ACC112 (cell line): ENCODE data around the gene TXNDC16.
A peak's percentile ranks its signal among the peaks of the same experiment; 100 is the strongest.

Source experiments
- H2AFZ ChIP-seq: fragments of 200-600 bp; sonication (generic); one replicate; pipeline ENCODE4 v1.6.0; 2017; ENCODE audit warnings: antibody characterized with exemption, low read length; ENCODE audit not compliant: unreplicated experiment
- H3K27ac ChIP-seq: fragments of 200-600 bp; sonication (generic); 2 replicates; pipeline ENCODE4 v1.5.1; 2014; ENCODE audit warnings: low read depth, mild to moderate bottlenecking, antibody characterized with exemption, low read length, moderate library complexity
- H3K27me3 ChIP-seq: fragments of 200-600 bp; sonication (generic); 2 replicates; pipeline ENCODE4 v1.6.1; 2014; ENCODE audit warnings: mild to moderate bottlenecking, antibody characterized with exemption, low read length, moderate library complexity, mixed read lengths; ENCODE audit not compliant: insufficient read depth
- H3K36me3 ChIP-seq: fragments of 200-600 bp; sonication (generic); 2 replicates; pipeline ENCODE4 v1.6.1; 2016; ENCODE audit warnings: mild to moderate bottlenecking, antibody characterized with exemption, low read length, moderate library complexity, mixed read lengths; ENCODE audit not compliant: insufficient read depth
- H3K4me1 ChIP-seq: fragments of 200-600 bp; sonication (generic); one replicate; pipeline ENCODE4 v1.6.1; 2016; ENCODE audit warnings: low read length, mixed read lengths; ENCODE audit not compliant: insufficient read depth, unreplicated experiment, control insufficient read depth
- H3K4me3 ChIP-seq: fragments of 200-600 bp; sonication (generic); 2 replicates; pipeline ENCODE4 v1.5.1; 2014; ENCODE audit warnings: mild to moderate bottlenecking, low read depth, low read length
- H3K79me2 ChIP-seq: fragments of 200-600 bp; sonication (generic); one replicate; pipeline ENCODE4 v1.6.0; 2016; ENCODE audit warnings: low read length; ENCODE audit not compliant: control insufficient read depth, unreplicated experiment, insufficient read depth

TXNDC16 gene

GRCh38 chr14:52455291-52456088, 96.8 kb downstream of the TXNDC16 start:
- H3K27me3 ChIP-seq: no peaks in the 10 kb centered on the region
- peak overlapping the region; percentile 25; the same call in 1 of the 2 replicates for H3K4me3 ChIP-seq
- peaks cover 35% of the 10 kb centered on the region for H3K4me1 ChIP-seq
- no peaks in the 10 kb centered on the region for H3K79me2 ChIP-seq
- H3K27ac ChIP-seq: peak overlapping the region; percentile 97
- H2AFZ ChIP-seq: peak overlapping the region; percentile 48
- no peaks in the 10 kb centered on the region; the same call in 1 of the 2 replicates for H3K36me3 ChIP-seq

- no peaks in the 10 kb centered on the region for H3K36me3 ChIP-seq
- no peaks in the 10 kb centered on the region for H3K79me2 ChIP-seq
Measured at GRCh38 chr14:52447236-52447635, 105.1 kb downstream of the TXNDC16 start.

GRCh38 chr14:52446355-52446754, 106.0 kb downstream of the TXNDC16 start:
- H3K4me1 ChIP-seq: no peaks in the 10 kb centered on the region
- H3K36me3 ChIP-seq: no peaks in the 10 kb centered on the region
- no peaks in the 10 kb centered on the region for H3K79me2 ChIP-seq
- H3K27ac ChIP-seq: no peak overlapping the region
- H2AFZ ChIP-seq: no peak overlapping the region
- no peaks in the 10 kb centered on the region for H3K27me3 ChIP-seq
- H3K4me3 ChIP-seq: no peak overlapping the region

More at GRCh38 chr14:52447236-52447635, 105.1 kb downstream of the TXNDC16 start:
- Histone ChIP-seq H3K27me3 (no peaks in the 10 kb centered on the region), H2AFZ (no peak overlapping the region), H3K27ac (no peak overlapping the region), H3K4me3 (no peak overlapping the region), H3K4me1 (no peaks in the 10 kb centered on the region)

GRCh38 chr14:52443506-52443905, 108.8 kb downstream of the TXNDC16 start:
- H3K36me3 ChIP-seq: no peaks in the 10 kb centered on the region
- H3K79me2 ChIP-seq: no peaks in the 10 kb centered on the region
- no peak overlapping the region for H3K27ac ChIP-seq
- H3K4me3 ChIP-seq: no peak overlapping the region
- no peaks in the 10 kb centered on the region for H3K4me1 ChIP-seq
- H3K27me3 ChIP-seq: no peaks in the 10 kb centered on the region
- H2AFZ ChIP-seq: no peak overlapping the region

GRCh38 chr14:52442602-52443001, 109.7 kb downstream of the TXNDC16 start:
- Histone ChIP-seq H3K27me3 (no peaks in the 10 kb centered on the region), H3K27ac (no peak overlapping the region), H3K79me2 (no peaks in the 10 kb centered on the region), H2AFZ (no peak overlapping the region), H3K36me3 (no peaks in the 10 kb centered on the region), H3K4me1 (no peaks in the 10 kb centered on the region), H3K4me3 (no peak overlapping the region)

GRCh38 chr14:52442166-52442565, 110.1 kb downstream of the TXNDC16 start:
- H3K36me3 ChIP-seq: no peaks in the 10 kb centered on the region
- no peaks in the 10 kb centered on the region for H3K4me1 ChIP-seq

GRCh38 chr14:52439476-52439875, 112.8 kb downstream of the TXNDC16 start:
- H2AFZ ChIP-seq: no peak overlapping the region
- no peaks in the 10 kb centered on the region for H3K27me3 ChIP-seq
- no peak overlapping the region for H3K27ac ChIP-seq
- no peaks in the 10 kb centered on the region for H3K36me3 ChIP-seq
- H3K4me3 ChIP-seq: no peak overlapping the region
- H3K4me1 ChIP-seq: no peaks in the 10 kb centered on the region
- H3K79me2 ChIP-seq: no peaks in the 10 kb centered on the region

More at GRCh38 chr14:52442166-52442565, 110.1 kb downstream of the TXNDC16 start:
- Histone ChIP-seq H3K4me3 (no peak overlapping the region), H3K27ac (no peak overlapping the region), H3K27me3 (no peaks in the 10 kb centered on the region), H2AFZ (no peak overlapping the region), H3K79me2 (no peaks in the 10 kb centered on the region)

GRCh38 chr14:52434955-52435354, 117.3 kb downstream of the TXNDC16 start:
- Histone ChIP-seq H3K27me3 (no peaks in the 10 kb centered on the region), H3K36me3 (no peaks in the 10 kb centered on the region), H3K27ac (no peak overlapping the region), H3K4me3 (no peak overlapping the region), H2AFZ (no peak overlapping the region), H3K4me1 (no peaks in the 10 kb centered on the region), H3K79me2 (no peaks in the 10 kb centered on the region)

- H3K79me2 ChIP-seq: no peaks in the 10 kb centered on the region
- H3K27me3 ChIP-seq: no peaks in the 10 kb centered on the region
- no peak overlapping the region for H2AFZ ChIP-seq
- H3K4me3 ChIP-seq: no peak overlapping the region
- no peaks in the 10 kb centered on the region for H3K36me3 ChIP-seq
- no peaks in the 10 kb centered on the region for H3K4me1 ChIP-seq
- H3K27ac ChIP-seq: no peak overlapping the region
Measured at GRCh38 chr14:52430474-52430873, 121.8 kb downstream of the TXNDC16 start.

GRCh38 chr14:52429451-52429850, 122.9 kb downstream of the TXNDC16 start:
- no peaks in the 10 kb centered on the region for H3K27me3 ChIP-seq
- H3K4me3 ChIP-seq: no peak overlapping the region
- H3K36me3 ChIP-seq: no peaks in the 10 kb centered on the region
- no peaks in the 10 kb centered on the region for H3K79me2 ChIP-seq
- no peaks in the 10 kb centered on the region for H3K4me1 ChIP-seq
- no peak overlapping the region for H2AFZ ChIP-seq
- H3K27ac ChIP-seq: no peak overlapping the region

- no peaks in the 10 kb centered on the region for H3K4me1 ChIP-seq
- H3K27me3 ChIP-seq: no peaks in the 10 kb centered on the region
- H3K4me3 ChIP-seq: no peak overlapping the region
- no peaks in the 10 kb centered on the region for H3K79me2 ChIP-seq
- H3K27ac ChIP-seq: no peak overlapping the region
- no peak overlapping the region for H2AFZ ChIP-seq
- H3K36me3 ChIP-seq: no peaks in the 10 kb centered on the region
Measured at GRCh38 chr14:52427460-52427859, 124.8 kb downstream of the TXNDC16 start.
